Measurements from ENCODE around the gene RAMACL.
"Not testable (repeated sequence)": the region's sequence is repeated elsewhere in the genome, so short reads cannot be mapped to it uniquely, and the experiment has no call there.

RAMACL gene

DNA sequence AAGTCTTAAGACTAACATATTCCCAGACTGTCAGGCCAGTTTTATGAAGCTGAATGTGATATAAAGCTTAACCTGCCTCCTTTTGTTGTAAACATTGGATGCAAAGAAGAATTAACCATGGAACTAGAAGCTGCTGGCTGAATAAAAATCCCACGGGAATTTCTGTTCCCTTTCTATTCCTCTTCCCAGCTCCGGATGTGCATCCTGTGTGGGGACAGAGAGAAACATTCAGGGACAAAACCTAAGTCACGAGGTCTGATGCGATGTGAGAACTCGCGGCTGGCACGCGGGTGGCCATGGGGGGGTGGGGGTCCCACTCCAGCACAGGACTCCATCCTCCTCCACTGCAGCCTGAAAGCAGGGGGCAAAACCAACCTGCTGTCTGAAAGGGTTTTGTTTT lies 32.2 kb downstream of the RAMACL start:
- no peak for DNase-seq (ENCODE audit: low read depth)

DNA sequence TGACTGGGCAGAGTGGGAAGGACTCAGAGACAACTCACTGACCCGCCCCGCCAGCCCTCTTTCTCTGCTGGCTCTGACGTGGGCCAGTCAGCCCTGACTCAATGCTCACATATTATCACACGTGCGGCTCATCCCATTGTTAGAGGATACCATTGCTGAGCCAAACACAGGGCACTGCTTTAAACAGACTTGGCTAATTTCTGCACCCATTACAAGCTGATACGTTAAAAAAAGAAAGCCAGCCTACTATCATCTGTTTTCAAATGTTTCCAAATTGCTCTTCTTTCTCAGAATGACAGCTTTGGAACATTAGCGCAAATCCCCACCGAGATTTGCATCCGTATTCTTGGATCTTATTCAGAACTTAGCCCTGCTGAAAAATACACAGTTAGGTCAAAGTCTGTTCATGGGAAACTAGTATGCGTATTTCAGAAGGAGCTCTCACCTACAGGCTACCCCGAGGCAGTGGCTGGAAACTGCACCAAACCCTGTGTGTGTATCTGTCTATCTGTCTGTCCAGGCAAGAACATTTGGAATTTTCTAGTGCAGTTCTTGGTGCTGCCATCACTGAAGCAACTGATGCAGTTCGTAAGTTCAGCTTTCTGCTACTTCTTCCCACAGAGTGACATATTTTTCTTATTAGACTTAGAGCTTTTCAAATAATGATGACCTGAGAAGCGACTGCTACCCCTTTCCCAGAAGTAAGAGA lies 32.8 kb downstream of the RAMACL start:
- DNase-seq (ENCODE audit: low read depth): no peak

DNA sequence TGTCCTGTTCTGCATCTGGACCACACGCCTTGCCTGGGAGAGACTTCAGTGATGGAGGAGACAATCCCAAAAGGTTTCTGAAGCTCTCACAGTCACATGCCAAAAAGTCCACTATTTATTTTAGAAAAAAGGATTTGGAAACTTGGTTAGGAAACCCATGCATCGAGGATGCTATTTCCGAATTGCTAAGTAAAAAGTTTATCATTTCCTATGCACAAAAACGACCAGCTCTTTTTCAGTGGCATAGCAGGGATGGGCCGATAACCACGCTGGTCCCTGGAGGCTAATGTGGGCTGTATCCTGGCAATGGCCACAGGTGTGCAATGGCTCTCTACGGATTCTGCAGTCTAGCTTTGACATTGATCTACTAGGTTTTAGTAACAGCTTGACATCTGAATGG lies 33.9 kb downstream of the RAMACL start:
- no peak for DNase-seq (ENCODE audit: low read depth)

DNA sequence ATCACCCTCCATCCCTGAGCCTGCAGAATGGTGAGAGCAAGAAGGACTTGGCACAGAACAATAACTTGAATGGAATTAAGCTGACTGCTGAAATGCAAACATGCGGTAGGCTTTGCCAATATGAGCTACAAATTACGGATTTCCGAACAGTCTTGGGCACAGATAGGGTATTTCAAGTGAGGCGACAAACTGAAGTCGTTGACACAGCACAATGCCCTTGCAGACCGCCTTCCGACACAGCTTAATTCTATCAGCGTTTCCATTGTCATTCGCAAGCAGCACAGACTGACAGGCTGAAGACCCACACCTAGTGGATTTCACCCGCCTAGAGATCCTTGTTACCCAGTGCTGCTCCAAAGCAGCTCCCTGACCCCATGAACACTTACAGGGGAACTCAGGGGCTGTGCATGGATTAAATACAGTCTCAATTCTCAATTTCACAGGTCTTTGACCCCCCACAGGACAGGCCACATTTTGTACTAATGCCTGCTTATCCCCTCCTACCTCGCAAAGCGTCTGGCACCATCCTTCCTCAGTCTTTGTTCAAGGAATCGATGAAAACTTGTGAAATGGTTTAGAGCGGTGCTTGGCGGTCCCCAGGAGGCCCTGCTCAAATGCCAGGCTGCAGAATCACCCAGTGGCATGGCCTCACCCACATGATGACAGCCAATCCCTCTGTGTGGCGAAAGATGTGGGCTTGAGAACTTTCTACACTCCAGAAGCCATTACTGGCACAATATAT lies 34.6 kb downstream of the RAMACL start:
- DNase-seq (ENCODE audit: low read depth): no peak

DNA sequence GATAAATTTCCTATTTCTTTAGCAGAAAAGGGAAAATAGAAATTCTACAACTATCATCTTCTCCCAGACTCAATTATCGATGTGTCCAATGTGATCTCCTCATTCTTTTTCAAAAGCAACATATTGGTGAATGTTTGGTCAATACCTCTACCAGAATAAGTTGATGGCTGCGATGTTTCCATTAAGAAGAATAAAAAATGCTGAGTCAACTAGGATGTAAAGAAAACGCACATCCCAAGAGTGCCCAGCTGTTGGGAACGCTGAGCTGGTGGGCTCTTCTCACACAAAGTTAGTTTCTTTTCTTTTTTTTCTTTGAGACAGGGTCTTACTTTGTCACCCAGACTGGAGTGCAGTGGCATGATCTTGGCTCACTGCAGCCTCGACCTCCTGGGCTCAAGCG lies 39.8 kb downstream of the RAMACL start:
- no peak for DNase-seq (ENCODE audit: low read depth)

DNA sequence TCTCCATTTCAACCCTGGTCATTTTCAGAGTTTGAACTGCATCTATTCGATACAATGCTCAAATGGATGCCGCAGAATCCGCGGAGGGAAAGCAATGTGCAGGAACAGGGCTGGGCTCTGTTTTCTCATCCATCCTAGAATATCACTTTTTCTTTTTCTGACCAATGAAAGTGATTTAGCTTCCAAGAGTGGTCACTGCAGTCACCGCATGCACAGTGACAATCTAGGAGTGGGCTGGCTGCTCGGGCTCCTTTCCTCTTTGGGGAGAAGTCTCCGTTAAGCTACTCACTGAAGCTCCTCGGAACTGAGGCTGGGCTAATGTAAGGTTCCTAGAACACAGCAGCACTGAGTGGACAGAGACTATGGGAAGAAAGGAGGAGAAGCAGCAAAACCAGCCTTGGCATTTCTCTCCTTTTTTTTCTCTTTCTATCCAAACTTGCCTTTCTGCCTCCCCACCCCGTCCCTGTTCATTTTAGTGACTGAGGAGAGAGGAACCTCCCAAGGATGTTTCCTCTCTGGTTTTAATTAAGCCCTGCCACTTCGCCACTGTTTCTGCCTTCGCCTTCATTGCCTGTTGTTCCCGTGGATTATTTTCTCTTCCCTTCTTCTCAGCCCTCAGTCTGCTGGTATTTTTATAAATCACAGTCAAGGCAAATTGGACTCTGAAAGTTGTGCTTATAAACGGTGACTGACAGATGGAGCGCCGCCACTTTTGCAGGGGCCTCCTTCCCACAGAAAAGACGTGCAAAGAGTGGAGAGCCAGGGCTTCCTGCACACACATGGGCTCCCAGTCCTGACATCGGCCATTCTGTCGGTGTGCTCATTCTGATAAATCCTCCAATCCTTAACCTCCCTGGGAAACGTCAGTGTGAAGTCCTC lies 41.1 kb downstream of the RAMACL start:
- no peak for DNase-seq (ENCODE audit: low read depth)

DNA sequence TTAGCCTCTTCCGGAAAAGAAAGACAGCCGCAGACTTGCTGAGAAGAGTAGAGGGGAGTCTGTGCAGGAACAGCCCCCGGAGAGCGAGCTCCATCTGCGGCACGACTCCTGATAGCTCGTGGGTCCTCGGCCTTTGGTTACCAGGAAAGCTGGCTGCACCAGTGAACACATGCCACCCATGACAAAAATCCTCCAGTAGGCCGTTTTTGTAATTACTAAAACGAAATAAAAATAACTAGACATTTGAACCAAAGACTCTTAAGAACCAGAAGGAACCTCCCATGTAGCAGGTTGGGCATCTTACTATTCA lies 42.2 kb downstream of the RAMACL start:
- no peak for DNase-seq (ENCODE audit: low read depth)

DNA sequence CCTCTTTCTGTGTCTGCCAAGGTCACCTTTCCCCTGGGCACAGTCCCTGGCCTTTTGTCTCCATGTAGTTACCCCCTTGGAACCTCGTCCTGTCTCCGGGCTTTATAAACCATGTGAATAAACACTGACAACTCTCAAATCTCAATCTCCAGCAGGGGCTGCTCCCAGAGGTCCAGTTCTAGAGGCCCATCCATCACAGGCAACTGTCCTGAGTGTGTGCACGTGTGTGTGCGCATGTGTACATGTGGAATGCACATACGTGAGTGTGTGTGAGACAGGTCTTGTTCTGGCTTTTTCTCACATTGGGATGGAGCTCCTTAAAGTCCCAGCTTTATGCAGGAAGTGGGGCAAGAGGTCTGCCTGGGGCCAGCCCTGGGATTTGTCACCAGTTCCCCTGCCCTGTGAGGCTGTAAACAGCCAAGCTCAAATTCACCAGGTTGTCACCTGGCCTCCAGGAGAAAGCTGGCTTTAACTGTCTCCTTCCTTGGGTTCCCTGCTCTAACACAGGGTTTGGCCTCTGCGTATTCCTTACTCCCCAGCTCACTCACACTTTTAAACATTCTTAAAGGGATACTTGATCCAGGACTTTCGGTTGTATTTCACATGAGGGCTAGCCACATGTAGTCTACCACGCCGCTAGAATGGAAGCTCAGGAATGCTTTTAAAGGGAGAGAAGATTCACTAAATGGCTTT lies 42.7 kb downstream of the RAMACL start:
- DNase-seq (ENCODE audit: low read depth): no peak

DNA sequence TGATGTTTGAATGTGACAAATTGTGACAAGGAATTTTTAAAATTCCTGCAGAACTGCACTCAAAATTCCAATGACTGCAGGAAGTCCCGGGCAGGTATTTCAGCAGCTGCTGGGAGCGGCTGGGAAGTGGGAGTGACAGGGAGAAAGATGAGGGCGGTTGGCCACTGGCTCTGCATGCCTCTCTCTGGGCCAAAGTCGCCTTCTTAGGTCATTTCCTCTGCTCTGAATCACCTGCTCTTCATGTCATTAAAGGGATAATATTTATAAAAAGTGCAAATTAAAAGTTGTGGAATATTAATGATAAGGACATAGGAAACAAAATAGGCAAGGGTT lies 43.9 kb downstream of the RAMACL start:
- DNase-seq (ENCODE audit: low read depth): no peak

DNA sequence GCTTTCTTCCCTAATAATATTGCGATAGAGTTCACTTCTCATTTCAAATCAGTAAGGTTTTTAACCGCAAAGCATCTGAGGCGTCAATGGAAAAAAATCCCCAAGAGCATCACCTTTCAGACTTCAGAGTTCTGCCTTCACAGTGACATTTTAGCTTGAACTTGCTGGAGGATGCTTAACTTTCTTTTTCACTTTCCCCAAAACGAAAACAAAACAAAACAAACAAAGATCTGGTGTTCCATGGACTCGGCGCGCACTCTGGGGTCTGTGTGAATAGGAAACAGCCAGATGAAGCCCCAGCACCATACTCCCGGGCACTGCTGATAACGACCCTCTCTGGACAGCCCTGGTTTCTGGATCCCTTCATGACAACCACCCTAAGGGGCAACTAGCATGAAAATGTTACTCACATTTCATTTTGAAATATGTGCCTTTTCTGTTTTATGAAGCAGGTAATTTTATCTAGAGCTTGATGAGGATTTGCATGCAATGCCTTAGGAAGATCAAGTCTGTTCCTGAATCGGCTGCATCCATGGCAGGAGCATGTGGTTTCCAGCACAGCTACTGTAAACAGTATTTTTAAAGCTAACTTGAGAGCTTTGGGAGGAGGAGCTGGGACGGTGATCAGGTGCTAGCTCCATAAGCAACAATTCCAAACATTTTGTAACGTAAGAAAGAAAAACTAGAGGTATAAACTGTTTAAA lies 44.5 kb downstream of the RAMACL start:
- DNase-seq (ENCODE audit: low read depth): no peak

DNA sequence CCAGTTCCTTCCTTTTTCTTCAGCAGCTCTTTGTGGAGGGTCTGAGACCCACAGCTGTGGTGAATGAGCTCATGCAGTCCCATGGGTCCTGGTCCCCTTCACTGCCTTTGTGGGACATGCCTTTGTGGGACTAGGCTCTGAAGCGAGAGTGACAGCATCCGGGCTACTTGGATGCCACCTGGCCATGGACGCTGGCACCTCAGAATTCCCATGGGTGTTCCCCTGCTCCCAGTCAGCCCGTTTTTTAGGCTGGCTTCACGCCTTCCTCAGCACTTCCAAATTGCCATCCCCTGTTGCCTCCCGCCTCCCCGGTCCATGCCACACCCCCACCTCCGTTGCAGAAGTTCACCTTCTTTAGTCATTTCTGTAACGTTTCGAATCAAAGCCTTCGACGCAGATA lies 45.1 kb downstream of the RAMACL start:
- DNase-seq (ENCODE audit: low read depth): no peak

DNA sequence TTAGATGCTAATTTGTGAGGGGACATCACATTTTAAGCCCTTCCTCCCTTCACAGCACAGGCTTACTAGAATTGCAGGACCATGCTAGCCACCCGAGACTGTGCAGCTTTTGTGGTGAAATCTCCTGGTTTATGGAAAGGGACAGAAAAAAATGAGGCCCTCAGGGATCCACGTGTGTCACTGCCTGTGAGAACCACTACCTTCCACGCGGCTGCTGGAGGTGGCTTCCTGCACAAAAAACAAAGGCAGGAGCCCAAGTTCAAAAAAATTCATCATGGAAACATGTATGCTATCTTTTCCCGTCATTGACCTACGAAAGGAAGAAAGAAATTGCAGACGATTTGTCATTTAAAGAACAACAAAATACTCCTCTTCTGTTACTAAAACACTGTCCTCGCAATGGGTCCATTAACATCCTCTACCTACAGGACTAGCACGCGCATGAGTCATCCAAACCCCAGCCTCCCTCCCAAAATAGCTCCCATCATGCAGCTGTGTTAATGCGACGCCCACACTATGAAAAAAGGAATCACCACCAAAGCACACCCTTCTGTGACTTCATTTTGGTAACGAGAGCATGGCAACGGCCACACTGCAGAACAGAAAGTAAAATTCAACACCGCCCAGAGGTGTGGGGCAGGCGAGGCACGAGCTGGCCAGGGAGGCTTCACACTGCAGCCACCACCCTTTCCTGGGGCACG lies 45.7 kb downstream of the RAMACL start:
- no peak for DNase-seq (ENCODE audit: low read depth)

DNA sequence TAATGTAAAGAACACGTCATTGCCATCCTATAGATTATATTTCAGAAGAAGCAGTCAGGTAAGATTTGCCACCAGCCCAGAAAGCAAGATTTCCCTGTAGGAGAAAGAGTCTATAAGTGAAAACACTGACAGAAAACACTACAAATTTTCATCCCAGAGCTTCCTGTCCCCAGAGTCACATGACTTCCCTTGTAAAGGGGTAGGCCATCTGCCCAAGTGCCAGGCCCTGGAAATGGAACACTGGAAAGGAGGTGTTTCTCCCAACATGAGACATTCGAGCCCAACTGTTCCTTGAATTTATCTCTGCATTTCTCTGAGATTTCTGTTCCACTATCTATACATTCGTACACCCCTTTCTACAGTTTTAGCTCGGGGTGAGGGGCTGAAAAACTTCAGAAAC lies 46.9 kb downstream of the RAMACL start:
- no peak for DNase-seq (ENCODE audit: low read depth)

DNA sequence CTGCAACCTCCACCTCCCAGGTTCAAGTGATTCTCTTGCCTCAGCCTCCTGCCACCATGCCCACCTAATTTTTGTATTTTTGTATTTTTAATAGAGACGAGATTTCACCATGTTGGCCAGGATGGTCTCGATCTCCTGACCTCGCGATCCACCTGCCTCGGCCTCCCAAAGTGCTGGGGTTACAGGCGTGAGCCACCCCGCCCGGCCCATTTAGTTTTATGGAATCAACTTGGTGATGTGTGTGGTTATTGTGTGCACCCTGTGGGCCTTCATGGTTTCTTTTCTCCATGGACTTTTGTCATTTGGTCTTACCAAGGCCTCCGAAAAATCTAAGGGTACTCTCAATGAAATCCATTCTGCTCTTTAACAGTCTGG lies 47.5 kb downstream of the RAMACL start:
- not testable (repeated sequence) for DNase-seq (ENCODE audit: low read depth)

DNA sequence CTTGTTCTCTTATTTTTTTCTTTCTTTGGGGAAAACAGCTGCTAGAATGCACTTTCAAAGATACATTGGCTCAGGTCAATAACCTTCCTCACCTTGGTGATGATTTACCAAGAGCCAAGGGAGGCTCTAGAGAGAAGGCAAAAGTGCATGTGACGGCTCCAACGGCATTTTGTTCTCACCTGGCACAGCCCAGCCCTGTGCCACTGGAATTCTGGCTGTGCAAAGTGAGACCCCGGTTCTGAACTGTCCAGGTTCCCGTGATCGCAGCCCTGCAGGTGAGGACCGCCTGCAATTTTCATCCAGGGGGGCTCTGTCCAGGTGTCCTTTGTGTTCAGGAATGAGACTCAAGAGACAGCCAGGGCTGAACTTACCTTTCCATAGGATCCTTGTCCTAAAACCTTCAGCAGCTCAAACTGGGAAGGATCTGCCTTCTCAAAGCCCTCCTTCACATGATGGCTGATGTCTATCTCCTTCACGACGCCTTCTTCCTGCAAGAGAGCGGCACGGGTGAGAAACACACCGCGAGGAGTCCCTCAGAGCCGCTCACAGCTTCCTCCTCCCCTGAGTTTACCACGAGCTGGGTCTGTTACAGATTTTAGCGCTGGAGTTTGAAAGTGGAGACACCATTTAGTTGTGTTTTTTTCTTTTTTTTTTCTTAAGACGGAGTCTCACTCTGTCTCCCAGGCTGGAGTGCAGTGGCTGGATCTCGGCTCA lies 48.0 kb downstream of the RAMACL start:
- no peak for DNase-seq (ENCODE audit: low read depth)

DNA sequence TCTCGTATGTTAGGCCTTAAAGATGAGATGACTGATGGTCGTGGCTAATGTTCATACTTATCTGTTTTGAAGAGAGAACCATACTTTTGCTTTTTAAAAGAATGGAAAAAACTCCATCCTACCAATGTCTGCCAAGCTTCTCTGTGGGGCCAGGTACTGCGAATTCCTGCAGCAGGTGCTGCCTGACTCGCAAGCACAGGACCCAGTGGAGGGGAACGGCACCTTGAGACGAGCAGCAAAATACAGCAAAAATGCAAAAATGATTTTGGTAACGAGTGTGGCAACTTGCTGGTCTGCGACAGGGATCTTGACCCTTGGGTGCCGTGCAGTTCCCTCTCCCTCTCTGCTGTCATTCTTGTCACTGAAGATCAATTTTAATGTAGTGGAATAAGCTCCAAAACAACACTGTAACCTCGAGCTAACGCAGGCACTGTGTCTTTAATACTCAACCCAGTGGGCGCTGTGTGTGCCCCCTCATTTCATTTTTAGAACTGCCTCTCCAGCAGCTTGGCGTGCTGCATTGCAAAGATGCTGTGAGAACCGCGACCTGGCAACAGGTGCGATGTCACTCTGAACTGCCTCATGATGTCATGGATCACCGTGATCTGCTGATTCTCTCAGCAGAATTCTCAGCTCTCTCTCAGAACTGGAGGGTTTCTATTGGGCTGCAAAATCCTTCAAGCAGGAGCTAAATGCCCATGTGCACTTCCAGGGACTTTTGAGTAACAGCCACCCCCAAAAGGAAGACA lies 51.6 kb downstream of the RAMACL start:
- DNase-seq (ENCODE audit: low read depth): no peak

DNA sequence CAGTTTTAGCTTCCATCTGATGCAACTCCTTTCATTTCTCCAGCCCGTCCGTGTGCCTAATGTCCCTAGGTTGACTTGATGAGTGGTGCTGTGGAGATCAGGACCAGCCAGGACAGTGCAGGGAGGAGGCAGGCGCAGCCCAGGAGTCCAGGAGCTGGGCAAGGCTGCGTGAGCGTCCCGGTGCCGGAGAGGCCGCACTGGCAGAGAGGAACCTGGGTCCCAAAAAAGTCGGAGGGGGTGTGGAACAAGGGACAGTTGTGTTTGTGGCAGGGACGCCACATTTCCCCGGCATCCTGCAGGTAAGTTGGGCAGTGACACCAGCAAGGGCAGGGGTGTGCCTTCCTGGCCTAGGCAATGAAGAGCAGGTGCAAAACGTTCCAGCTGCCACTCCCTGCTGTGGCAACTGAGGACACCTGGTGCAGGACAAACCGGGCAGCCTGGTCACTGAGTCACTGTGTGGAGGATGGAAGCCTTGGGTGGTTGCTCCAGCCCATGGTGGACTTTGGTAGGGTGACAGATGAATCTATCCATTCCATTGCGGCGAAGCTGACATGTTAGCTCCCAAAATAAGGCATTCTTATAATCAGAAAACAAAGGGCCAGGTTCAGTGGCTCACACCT lies 53.2 kb downstream of the RAMACL start:
- DNase-seq (ENCODE audit: low read depth): no peak

Measured in CMK (cell line).